HepG2 (cell line): ENCODE data around the gene HABP4. TPM values are rescaled to one million over a fixed set of nuclear protein-coding genes. Genes with fewer than 3 reads are reported as not detected.

Experiments used
- ATF4 ChIP-seq, 2 experiments: fragments of 450-650 bp in 1 of 2; sonication (generic) in 1 of 2; formaldehyde crosslinking; IDR thresholded peaks; 2 replicates each; pipeline versions ENCODE4 v1.5.0 to v1.8.0; 2020 to 2022; ENCODE audit warnings: mild to moderate bottlenecking in 1 of 2, missing genetic modification reagents in 1 of 2
- BRCA1 ChIP-seq: sonication (generic); formaldehyde crosslinking; IDR thresholded peaks from 2 replicates; pipeline ENCODE4 v1.4.0; 2020; ENCODE audit warnings: missing genetic modification reagents
- CHD4 ChIP-seq: fragments of 200-600 bp; sonication (generic); IDR thresholded peaks from 2 replicates; pipeline ENCODE4 v1.7.0; 2017; ENCODE audit warnings: mild to moderate bottlenecking, low read length, borderline replicate concordance
- FOXK1 ChIP-seq: sonication (generic); formaldehyde crosslinking; IDR thresholded peaks from 2 replicates; pipeline ENCODE4 v1.4.0; 2020; ENCODE audit warnings: low read depth, missing genetic modification reagents, borderline replicate concordance
- HMG20A ChIP-seq: IDR thresholded peaks from 2 replicates; pipeline ENCODE4 v1.6.1; 2016; ENCODE audit warnings: borderline replicate concordance
- HMGA1 ChIP-seq: sonication (generic); formaldehyde crosslinking; conservative IDR thresholded peaks from 2 replicates; pipeline ENCODE4 v1.4.0; 2020; ENCODE audit warnings: missing genetic modification reagents
- HNF4A ChIP-seq: sonication (generic); formaldehyde crosslinking; IDR thresholded peaks from 2 replicates; pipeline ENCODE4 v1.4.0; 2020; ENCODE audit warnings: missing genetic modification reagents
- MAFK ChIP-seq, 2 experiments: IDR thresholded peaks in 1 of 2; conservative IDR thresholded peaks in 1 of 2; 2 replicates each; pipeline ENCODE4 v1.6.1; 2011; ENCODE audit warnings: improper control_type of control experiment in 2 of 2, low read length in 2 of 2
- MEIS2 ChIP-seq: sonication (generic); formaldehyde crosslinking; IDR thresholded peaks from 2 replicates; pipeline ENCODE4 v1.9.0; 2021; ENCODE audit warnings: mild to moderate bottlenecking, missing genetic modification reagents
- MLX ChIP-seq: IDR thresholded peaks from 2 replicates; pipeline ENCODE4 v1.6.1; 2016
- PPARG ChIP-seq: conservative IDR thresholded peaks from 2 replicates; pipeline ENCODE4 v1.6.1; 2016; ENCODE audit warnings: missing biosample characterization, missing genetic modification reagents
- SALL1 ChIP-seq: sonication (generic); formaldehyde crosslinking; IDR thresholded peaks from 2 replicates; pipeline ENCODE4 v1.8.0; 2022; ENCODE audit warnings: mild to moderate bottlenecking, missing genetic modification reagents
- SMC3 ChIP-seq: IDR thresholded peaks from 2 replicates; pipeline ENCODE4 v1.6.1; 2011; ENCODE audit warnings: low read length, improper control_type of control experiment
- ZBTB40 ChIP-seq, 2 experiments: fragments of 450-650 bp in 1 of 2; sonication (generic) in 1 of 2; formaldehyde crosslinking in 1 of 2; IDR thresholded peaks; 2 replicates each; pipeline versions ENCODE4 v1.6.1 to v1.8.0; 2016 to 2022; ENCODE audit warnings: antibody characterized with exemption in 1 of 2, mild to moderate bottlenecking in 1 of 2, missing genetic modification reagents in 1 of 2
- ZBTB7B ChIP-seq: sonication (generic); formaldehyde crosslinking; IDR thresholded peaks from 2 replicates; pipeline ENCODE4 v1.4.0; 2020; ENCODE audit warnings: missing genetic modification reagents
- ZFP91 ChIP-seq: sonication (generic); formaldehyde crosslinking; IDR thresholded peaks from 2 replicates; pipeline ENCODE4 v1.9.0; 2022; ENCODE audit warnings: missing genetic modification reagents, mild to moderate bottlenecking, borderline replicate concordance
- ZNF550 ChIP-seq: sonication (generic); formaldehyde crosslinking; IDR thresholded peaks from 2 replicates; pipeline ENCODE4 v1.4.0; 2020; ENCODE audit warnings: mild to moderate bottlenecking, missing genetic modification reagents, borderline replicate concordance
- polyA plus RNA-seq, 8 experiments: library from polyadenylated mRNA; depleted of rRNA in 3 of 8; stranded (reverse) in 7 of 8; unstranded in 1 of 8; fragments of >200 nt; fragmentation: Illumina TruSeq in 4 of 8; extraction: Trizol in 4 of 8; gene quantifications; 2 replicates each; pipeline versions ENCODE4 v1.2.1 to v1.2.3, GENCODE V29; 2011 to 2016; ENCODE audit warnings: low read depth in 4 of 8, missing spikeins in 1 of 8, mixed read lengths in 1 of 8; ENCODE audit not compliant: insufficient read depth in 1 of 8
- total RNA-seq, 5 experiments: library from RNA; depleted of rRNA; stranded (reverse); fragments of >200 nt; fragmentation: Illumina TruSeq; extraction: Trizol; gene quantifications; 2 replicates each; pipeline ENCODE4 v1.2.3, GENCODE V29; 2016; ENCODE audit warnings: low read depth in 1 of 5

The HABP4 gene
- total and polyA plus RNA-seq, 2 of the 13 experiments (the other 11 are each of a cell fraction or from before 2014, with no cell fraction given) = 14.3 to 26.6 TPM

- TF ChIP-seq HMGA1 (CRISPR knock-in tag) = no peak
- peak; percentile 98 for TF ChIP-seq SALL1 (CRISPR knock-in tag)
- TF ChIP-seq SMC3 = peak; percentile 19; the same call in 1 of the 2 replicates
- no peak for TF ChIP-seq CHD4
- TF ChIP-seq HNF4A = peak; percentile 77
- no peak for TF ChIP-seq MAFK (conservative IDR thresholded peaks at IDR 0.05 in 1 of 2, IDR thresholded peaks at IDR 0.05 in 1 of 2; ENCODE audit: low read length in 2 of 2)
- TF ChIP-seq BRCA1 (CRISPR knock-in tag) = peak; percentile 49; the same call in 1 of the 2 replicates
- peak; percentile 81; the same call in 1 of the 2 replicates for TF ChIP-seq MEIS2 (CRISPR knock-in tag)
- TF ChIP-seq PPARG (CRISPR knock-in tag) = peak; percentile 55; the same call in 1 of the 2 replicates
- TF ChIP-seq MLX (CRISPR knock-in tag) = peak; percentile 97
- peak; percentile 62 for TF ChIP-seq ZFP91
- peak in 1 of 2 experiments; percentile 60; a peak in 1 of 4 replicates for TF ChIP-seq ATF4 (CRISPR knock-in tag; IDR thresholded peaks at IDR 0.05)
- peak; percentile 88 for TF ChIP-seq ZBTB7B (CRISPR knock-in tag)
- TF ChIP-seq ZNF550 (CRISPR knock-in tag) = no peak
- TF ChIP-seq HMG20A = peak; percentile 79; the same call in 1 of the 2 replicates
- TF ChIP-seq FOXK1 (CRISPR knock-in tag) = 0 out of 2 replicates have a peak, but pooled peaks have one; percentile 32
- TF ChIP-seq ZBTB40 (IDR thresholded peaks at IDR 0.05) = no peak
- TF ChIP-seq ZBTB40 (CRISPR knock-in tag; IDR thresholded peaks at IDR 0.05) = peak; percentile 88
These were observed 13.4 kb upstream of the HABP4 start (continued) for GRCh38 chr9:96436456-96437126.
